ENCODE results near the gene ARMH3.
A peak's percentile ranks its signal among the peaks of the same experiment; 100 is the strongest.
"Not testable (repeated sequence)": the region's sequence is repeated elsewhere in the genome, so short reads cannot be mapped to it uniquely, and the experiment has no call there.

The ARMH3 gene

GRCh38 chr10:102040305-102041050 is 15.5 kb downstream of the ARMH3 start:
- no peak for DNase-seq

GRCh38 chr10:102038410-102038809 is 17.6 kb downstream of the ARMH3 start:
- DNase-seq: no peak

- not testable (repeated sequence) for DNase-seq
Measured at GRCh38 chr10:102035807-102036206, 20.2 kb downstream of the ARMH3 start.

- no peak for DNase-seq
Measured at GRCh38 chr10:102033787-102034186, 22.2 kb downstream of the ARMH3 start.

GRCh38 chr10:102027261-102027660 is 28.7 kb downstream of the ARMH3 start:
- DNase-seq: no peak

GRCh38 chr10:102024799-102025198 is 31.2 kb downstream of the ARMH3 start:
- no peak for DNase-seq

- no peak for DNase-seq
Measured at GRCh38 chr10:102020938-102021337, 35.0 kb downstream of the ARMH3 start.

GRCh38 chr10:102017295-102017694 is 38.7 kb downstream of the ARMH3 start:
- DNase-seq: no peak

- no peak for DNase-seq
Measured at GRCh38 chr10:102016416-102016815, 39.6 kb downstream of the ARMH3 start.

- no peak for DNase-seq
Measured at GRCh38 chr10:102010961-102011360, 45.0 kb downstream of the ARMH3 start.

- peak; percentile 53 for DNase-seq
Measured at GRCh38 chr10:102009801-102010425, 46.1 kb downstream of the ARMH3 start.

GRCh38 chr10:102007796-102008195 is 48.2 kb downstream of the ARMH3 start:
- DNase-seq: no peak

GRCh38 chr10:102007031-102007430 is 48.9 kb downstream of the ARMH3 start:
- DNase-seq: not testable (repeated sequence)

GRCh38 chr10:102004376-102004775 is 51.6 kb downstream of the ARMH3 start:
- DNase-seq: no peak

GRCh38 chr10:102003541-102003940 is 52.4 kb downstream of the ARMH3 start:
- DNase-seq: no peak

- DNase-seq: peak; percentile 28
Measured at GRCh38 chr10:102001435-102002068, 54.4 kb downstream of the ARMH3 start.

- no peak for DNase-seq
Measured at GRCh38 chr10:101997803-101998202, 58.2 kb downstream of the ARMH3 start.

GRCh38 chr10:101995451-101996063 is 60.4 kb downstream of the ARMH3 start:
- no peak for DNase-seq

- DNase-seq: no peak
Measured at GRCh38 chr10:101993651-101994200, 62.2 kb downstream of the ARMH3 start.

- DNase-seq: no peak
Measured at GRCh38 chr10:101993221-101993620, 62.8 kb downstream of the ARMH3 start.

GRCh38 chr10:101987136-101987535 is 68.8 kb downstream of the ARMH3 start:
- DNase-seq: no peak

- peak; percentile 24 for DNase-seq
Measured at GRCh38 chr10:101986624-101986971, 69.4 kb downstream of the ARMH3 start.

GRCh38 chr10:101980677-101981076 is 75.3 kb downstream of the ARMH3 start:
- DNase-seq: not testable (repeated sequence)
